LNCAP (cell line): ENCODE measurements around the gene PEG3.

Experiments used
- TF ChIP-seq, protein P1 (sequence below): fragments of 450-650 bp; IDR thresholded peaks from 2 replicates; pipeline ENCODE4 v1.5.1; 2017; ENCODE audit warnings: mild to moderate bottlenecking

Gene PEG3

DNA sequence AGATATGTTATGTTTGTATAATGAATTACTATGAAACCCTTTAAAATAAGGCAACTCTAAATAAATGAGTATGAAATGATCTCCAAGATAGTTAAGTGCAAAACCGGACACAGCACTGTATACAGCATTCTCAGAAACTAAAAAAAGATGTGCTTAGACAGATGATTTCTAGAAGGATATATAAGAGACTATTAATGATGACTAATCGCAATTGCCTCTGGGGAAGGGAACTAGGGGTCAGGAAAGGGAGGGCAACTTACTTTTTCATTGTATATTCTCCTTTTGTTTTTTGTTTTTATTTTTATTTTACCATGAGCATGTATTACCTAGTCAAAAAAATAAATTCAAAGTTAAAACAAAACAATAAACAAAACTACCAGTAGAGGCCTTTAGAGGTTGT is 12.8 kb downstream of the PEG3 start:
- TF ChIP-seq, protein P1, sequence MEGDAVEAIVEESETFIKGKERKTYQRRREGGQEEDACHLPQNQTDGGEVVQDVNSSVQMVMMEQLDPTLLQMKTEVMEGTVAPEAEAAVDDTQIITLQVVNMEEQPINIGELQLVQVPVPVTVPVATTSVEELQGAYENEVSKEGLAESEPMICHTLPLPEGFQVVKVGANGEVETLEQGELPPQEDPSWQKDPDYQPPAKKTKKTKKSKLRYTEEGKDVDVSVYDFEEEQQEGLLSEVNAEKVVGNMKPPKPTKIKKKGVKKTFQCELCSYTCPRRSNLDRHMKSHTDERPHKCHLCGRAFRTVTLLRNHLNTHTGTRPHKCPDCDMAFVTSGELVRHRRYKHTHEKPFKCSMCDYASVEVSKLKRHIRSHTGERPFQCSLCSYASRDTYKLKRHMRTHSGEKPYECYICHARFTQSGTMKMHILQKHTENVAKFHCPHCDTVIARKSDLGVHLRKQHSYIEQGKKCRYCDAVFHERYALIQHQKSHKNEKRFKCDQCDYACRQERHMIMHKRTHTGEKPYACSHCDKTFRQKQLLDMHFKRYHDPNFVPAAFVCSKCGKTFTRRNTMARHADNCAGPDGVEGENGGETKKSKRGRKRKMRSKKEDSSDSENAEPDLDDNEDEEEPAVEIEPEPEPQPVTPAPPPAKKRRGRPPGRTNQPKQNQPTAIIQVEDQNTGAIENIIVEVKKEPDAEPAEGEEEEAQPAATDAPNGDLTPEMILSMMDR: no peak

DNA sequence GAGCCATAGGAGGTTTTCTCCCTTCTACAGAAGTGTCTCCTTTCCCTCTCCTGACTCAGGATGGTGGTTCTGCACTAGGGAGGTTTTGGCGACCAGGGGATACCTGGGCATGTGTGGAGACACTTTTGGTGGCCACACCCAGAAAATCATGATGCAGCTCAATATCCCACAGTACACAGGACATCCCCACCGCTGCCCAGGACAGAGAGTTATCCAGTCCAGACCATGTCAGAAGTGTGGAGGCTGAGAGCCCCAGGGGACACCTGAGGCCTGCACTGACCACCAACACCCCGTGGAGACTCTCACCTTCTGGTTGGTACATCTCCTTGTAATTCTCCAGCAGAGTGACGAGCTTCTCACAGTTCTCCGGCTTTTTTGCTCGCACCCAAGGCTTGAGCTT is 16.6 kb downstream of the PEG3 start:
- TF ChIP-seq, protein P1: no peak

DNA sequence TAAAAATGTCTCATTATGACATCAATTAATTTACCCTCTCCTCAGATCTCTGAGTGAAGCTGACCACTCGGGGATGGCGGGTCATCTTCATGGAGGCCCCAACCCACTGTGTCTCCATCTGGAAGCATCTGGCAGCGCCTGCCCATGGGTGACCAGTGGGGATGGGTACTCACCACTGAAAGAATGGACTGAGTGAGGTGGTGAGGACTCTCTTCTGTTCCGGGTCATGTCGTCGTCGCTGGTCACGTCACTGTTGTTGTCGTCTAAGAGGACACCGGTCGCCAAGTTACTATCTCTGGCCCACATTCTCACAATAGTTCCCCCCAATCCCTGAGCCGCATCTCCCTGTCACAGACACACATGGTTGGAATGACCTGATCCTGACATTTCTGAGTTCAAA is 17.1 kb downstream of the PEG3 start:
- TF ChIP-seq, protein P1: no peak

DNA sequence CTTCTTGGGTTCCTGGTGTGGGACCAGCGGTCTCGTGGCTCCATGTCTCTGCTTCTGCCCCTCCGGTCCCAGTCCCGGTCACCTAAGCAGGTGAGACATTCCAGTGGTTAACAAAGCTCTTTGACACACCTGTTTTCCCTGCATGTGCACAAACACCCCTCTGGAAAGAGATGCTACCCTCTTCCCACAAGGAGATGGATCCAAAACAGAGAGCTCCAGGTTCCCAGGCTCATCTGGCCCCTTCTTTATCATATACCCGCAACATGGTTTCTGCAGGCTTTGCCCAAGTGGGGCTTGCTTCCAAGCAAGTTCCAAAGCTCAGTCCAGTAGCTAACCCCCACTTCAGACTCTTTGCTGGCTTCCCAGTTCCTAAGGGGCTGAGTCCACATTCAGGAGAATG is 17.8 kb downstream of the PEG3 start:
- TF ChIP-seq, protein P1: no peak

DNA sequence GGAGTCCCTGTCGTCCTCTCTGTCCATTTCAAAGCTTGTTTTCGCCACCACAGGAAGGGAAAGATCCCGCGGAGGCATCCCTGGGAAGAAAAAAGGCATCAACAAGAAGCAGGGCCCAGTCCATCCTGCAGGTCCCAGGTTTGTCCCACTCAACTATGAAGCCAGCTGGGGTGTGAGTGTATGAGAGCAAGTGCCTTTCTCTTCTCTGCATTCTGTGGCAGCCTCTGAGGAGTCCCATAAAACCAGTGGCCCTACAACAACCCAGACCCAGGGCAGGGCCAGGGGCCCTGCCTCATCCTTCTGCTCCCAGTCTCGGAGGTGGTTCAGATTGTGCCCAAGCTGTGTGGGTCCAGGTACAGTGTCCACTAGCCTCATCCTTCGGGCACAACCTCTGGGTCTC is 18.9 kb downstream of the PEG3 start:
- TF ChIP-seq, protein P1: no peak

DNA sequence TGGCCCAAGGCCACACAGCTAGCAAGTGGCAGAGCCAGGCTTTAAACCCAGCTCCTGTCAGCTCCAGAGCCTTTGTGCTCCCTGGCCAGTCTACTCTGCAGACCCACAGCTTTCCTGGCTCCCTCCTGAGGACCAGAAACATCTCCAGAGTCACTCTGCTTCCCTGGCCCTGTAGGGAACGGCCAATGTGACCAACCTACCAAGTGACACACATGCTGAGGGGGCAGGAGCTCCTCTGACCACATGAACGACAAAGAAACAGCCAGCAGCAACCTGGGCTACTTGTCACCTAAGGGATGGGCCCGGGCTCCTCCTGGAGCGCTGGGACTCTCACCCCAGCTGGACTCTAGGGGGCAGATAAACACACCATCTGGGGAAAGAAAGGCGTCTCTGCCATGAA is 19.3 kb downstream of the PEG3 start:
- TF ChIP-seq, protein P1: no peak

DNA sequence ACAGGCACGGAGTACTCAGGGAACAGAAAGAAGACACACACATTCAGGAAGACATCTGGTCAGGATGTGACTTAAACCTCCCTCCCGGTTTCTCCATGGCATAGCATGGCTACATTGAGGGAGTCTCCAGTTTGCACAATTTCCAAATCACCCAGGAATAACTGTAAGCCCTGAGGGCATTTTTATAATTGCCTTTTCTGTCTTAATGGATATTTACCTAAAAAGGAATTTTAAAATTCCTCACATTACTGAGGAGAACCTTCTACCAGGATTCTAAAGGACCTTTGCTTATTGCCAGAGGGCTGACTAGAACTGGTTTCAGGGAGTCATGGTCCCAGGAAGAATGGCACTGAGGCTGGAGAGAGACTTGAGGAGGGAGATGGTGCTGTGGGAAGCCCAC is 21.4 kb downstream of the PEG3 start:
- TF ChIP-seq, protein P1: no peak

DNA sequence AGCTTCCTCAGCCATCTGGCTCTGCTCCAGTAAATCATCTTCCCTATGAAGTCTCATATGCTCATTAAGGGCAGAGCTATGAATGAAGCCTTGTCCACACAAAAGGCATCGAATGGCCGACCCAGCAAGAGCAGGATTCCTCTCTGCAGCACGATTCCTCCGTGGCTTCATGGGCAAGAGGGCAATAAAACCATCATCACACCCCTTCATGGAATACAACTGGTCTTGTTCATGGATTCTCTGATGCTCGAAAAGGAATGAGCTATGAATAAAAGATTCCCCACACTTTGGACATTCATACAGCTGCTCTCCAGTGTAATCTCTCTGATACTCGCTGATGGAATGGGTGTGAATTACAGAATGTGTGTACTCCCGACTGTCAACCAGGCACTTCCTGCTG is 25.9 kb downstream of the PEG3 start:
- TF ChIP-seq, protein P1: no peak
